Activated T-helper 1 cell treated with anti-CD3 and anti-CD28 coated beads, Interleukin-12 subunit alpha, Interleukin-12 subunit beta, Interleukin-2, Interleukin-4 antibody, amounts not matched to agents 30 ng/mL and 10 ng/mL and 1 ng/mL, durations not matched to agents 14 hours and 24 hours and 36 hours (primary cell): ENCODE data around the gene SH3TC1. TPM values are rescaled to one million over a fixed set of nuclear protein-coding genes. Genes with fewer than 3 reads are reported as not detected.
A peak's percentile ranks its signal among the peaks of the same experiment; 100 is the strongest.

ENCODE experiments used
- DNase-seq: peaks from one replicate; pipeline ENCODE4 v3.0.0; 2021; ENCODE audit warnings: low spot score
- H3K27ac Mint-ChIP-seq: one replicate; pipeline ENCODE4 v1.8.0; 2021; ENCODE audit warnings: mild to moderate bottlenecking, mixed read lengths
- H3K27me3 Mint-ChIP-seq: one replicate; pipeline ENCODE4 v1.8.0; 2022; ENCODE audit warnings: mild to moderate bottlenecking, moderate library complexity, mixed read lengths; ENCODE audit not compliant: insufficient read depth
- H3K36me3 Mint-ChIP-seq: one replicate; pipeline ENCODE4 v1.8.0; 2021; ENCODE audit warnings: low read depth, mixed read lengths
- H3K4me1 Mint-ChIP-seq: one replicate; pipeline ENCODE4 v1.8.0; 2021; ENCODE audit warnings: low read depth, mixed read lengths
- H3K4me3 Mint-ChIP-seq: one replicate; pipeline ENCODE4 v1.8.0; 2021; ENCODE audit warnings: mild to moderate bottlenecking, moderate library complexity, mixed read lengths
- H3K9me3 Mint-ChIP-seq: one replicate; pipeline ENCODE4 v1.8.0; 2021; ENCODE audit warnings: mixed read lengths
- intact Hi-C: fragments of 100-400 bp; cut with micrococcal nuclease; formaldehyde crosslinking; loops from one replicate; pipeline ENCODE4 v1.15.1; 2024
- total RNA-seq: library from RNA; stranded (reverse); gene quantifications from 2 replicates; pipeline ENCODE4 v1.2.3, GENCODE V29; 2022

Gene SH3TC1
- total RNA-seq, 1 donor from 2014 or later: 25.4 TPM

- intact Hi-C loops: no loop called here
- H3K9me3 Mint-ChIP-seq: no peaks in the 10 kb centered on the region
- DNase-seq: no peak
- no peak overlapping the region for H3K4me3 Mint-ChIP-seq
- H3K27ac Mint-ChIP-seq: no peak overlapping the region
- no peaks in the 10 kb centered on the region for H3K27me3 Mint-ChIP-seq
- H3K36me3 Mint-ChIP-seq: peaks cover 10% of the 10 kb centered on the region
- H3K4me1 Mint-ChIP-seq: no peaks in the 10 kb centered on the region
Observed at GRCh38 chr4:8238036-8238511, 39.0 kb downstream of the SH3TC1 start.

- Mint-ChIP-seq H3K4me1 (no peaks in the 10 kb centered on the region), H3K9me3 (no peaks in the 10 kb centered on the region), H3K36me3 (peaks cover 10% of the 10 kb centered on the region), H3K27me3 (no peaks in the 10 kb centered on the region), H3K27ac (no peak overlapping the region), H3K4me3 (no peak overlapping the region)
- DNase-seq: no peak
- intact Hi-C loops: no loop called here
Observed at GRCh38 chr4:8238515-8239053, 39.5 kb downstream of the SH3TC1 start.

- Mint-ChIP-seq H3K4me1 (no peaks in the 10 kb centered on the region), H3K9me3 (no peaks in the 10 kb centered on the region), H3K4me3 (no peak overlapping the region), H3K36me3 (peaks cover 10% of the 10 kb centered on the region), H3K27ac (no peak overlapping the region), H3K27me3 (no peaks in the 10 kb centered on the region)
- no peak for DNase-seq
- intact Hi-C loops: no loop called here
Observed at GRCh38 chr4:8239226-8239625, 40.1 kb downstream of the SH3TC1 start.

- Mint-ChIP-seq H3K36me3 (peaks cover 10% of the 10 kb centered on the region), H3K27me3 (no peaks in the 10 kb centered on the region), H3K4me3 (no peak overlapping the region), H3K9me3 (no peaks in the 10 kb centered on the region), H3K27ac (no peak overlapping the region), H3K4me1 (no peaks in the 10 kb centered on the region)
- intact Hi-C loops: loop anchor here (5.0 kb wide), 1 partner anchor 678 kb away; no protein-coding TSS in a partner anchor
- DNase-seq: no peak
Observed at GRCh38 chr4:8239661-8240060, 40.6 kb downstream of the SH3TC1 start.

- Mint-ChIP-seq H3K27ac (no peak overlapping the region), H3K27me3 (no peaks in the 10 kb centered on the region), H3K9me3 (no peaks in the 10 kb centered on the region), H3K36me3 (peaks cover 9% of the 10 kb centered on the region), H3K4me3 (no peak overlapping the region), H3K4me1 (no peaks in the 10 kb centered on the region)
- intact Hi-C loops: loop anchor here (5.0 kb wide), 1 partner anchor 677 kb away; no protein-coding TSS in a partner anchor
- no peak for DNase-seq
Observed at GRCh38 chr4:8240211-8241041, 41.3 kb downstream of the SH3TC1 start.

- H3K36me3 Mint-ChIP-seq: peaks cover 5% of the 10 kb centered on the region
- intact Hi-C loops: loop anchor here (5.0 kb wide), 1 partner anchor 676 kb away; no protein-coding TSS in a partner anchor
Observed at GRCh38 chr4:8241211-8241779, 42.2 kb downstream of the SH3TC1 start.

GRCh38 chr4:8241895-8242696 lies 43.0 kb downstream of the SH3TC1 start:
- Mint-ChIP-seq H3K9me3 (no peaks in the 10 kb centered on the region), H3K27ac (no peak overlapping the region), H3K4me3 (no peak overlapping the region), H3K27me3 (no peaks in the 10 kb centered on the region), H3K36me3 (peaks cover 5% of the 10 kb centered on the region), H3K4me1 (no peaks in the 10 kb centered on the region)
- intact Hi-C loops: loop anchor here (1.0 to 5.0 kb wide), 3 partner anchors 65 to 675 kb away; no protein-coding TSS in a partner anchor
- peak; percentile 63 for DNase-seq

More at GRCh38 chr4:8241211-8241779, 42.2 kb downstream of the SH3TC1 start:
- Mint-ChIP-seq H3K27ac (no peak overlapping the region), H3K27me3 (no peaks in the 10 kb centered on the region), H3K4me3 (no peak overlapping the region), H3K9me3 (no peaks in the 10 kb centered on the region), H3K4me1 (no peaks in the 10 kb centered on the region)
- no peak for DNase-seq

- H3K27ac Mint-ChIP-seq: no peak overlapping the region
- intact Hi-C loops: loop anchor here (1.0 to 5.0 kb wide), 3 partner anchors 66 to 674 kb away; no protein-coding TSS in a partner anchor
- no peaks in the 10 kb centered on the region for H3K27me3 Mint-ChIP-seq
- H3K4me3 Mint-ChIP-seq: no peak overlapping the region
- DNase-seq: no peak
- H3K36me3 Mint-ChIP-seq: peaks cover 5% of the 10 kb centered on the region
- H3K9me3 Mint-ChIP-seq: no peaks in the 10 kb centered on the region
- no peaks in the 10 kb centered on the region for H3K4me1 Mint-ChIP-seq
Observed at GRCh38 chr4:8242782-8243560, 43.9 kb downstream of the SH3TC1 start.

GRCh38 chr4:8244001-8244757 lies 45.1 kb downstream of the SH3TC1 start:
- no peak overlapping the region for H3K27ac Mint-ChIP-seq
- intact Hi-C loops: loop anchor here (5.0 kb wide), 1 partner anchor 673 kb away; no protein-coding TSS in a partner anchor

GRCh38 chr4:8244931-8245460 lies 45.9 kb downstream of the SH3TC1 start:
- no peak overlapping the region for H3K27ac Mint-ChIP-seq
- peaks cover 3% of the 10 kb centered on the region for H3K36me3 Mint-ChIP-seq
- no peak for DNase-seq
- H3K4me3 Mint-ChIP-seq: no peak overlapping the region
- no peaks in the 10 kb centered on the region for H3K4me1 Mint-ChIP-seq
- intact Hi-C loops: loop anchor here (5.0 kb wide), 1 partner anchor 672 kb away; no protein-coding TSS in a partner anchor
- H3K9me3 Mint-ChIP-seq: no peaks in the 10 kb centered on the region
- H3K27me3 Mint-ChIP-seq: peaks cover 2% of the 10 kb centered on the region

More at GRCh38 chr4:8244001-8244757, 45.1 kb downstream of the SH3TC1 start:
- peaks cover 3% of the 10 kb centered on the region for H3K36me3 Mint-ChIP-seq
- no peak overlapping the region for H3K4me3 Mint-ChIP-seq
- no peaks in the 10 kb centered on the region for H3K27me3 Mint-ChIP-seq
- H3K9me3 Mint-ChIP-seq: no peaks in the 10 kb centered on the region
- H3K4me1 Mint-ChIP-seq: no peaks in the 10 kb centered on the region
- DNase-seq: no peak
